RWPE1 (cell line): ENCODE results near the gene HSPA4.
A peak's percentile ranks its signal among the peaks of the same experiment; 100 is the strongest.
"Not testable (repeated sequence)": the region's sequence is repeated elsewhere in the genome, so short reads cannot be mapped to it uniquely, and the experiment has no call there.

ENCODE experiments used
- CTCF ChIA-PET: fragments of 350-600 bp; sonication (Branson Sonifier 250); formaldehyde crosslinking; extraction: SDS; loops from one replicate; lab custom pipeline; 2021; lab: Yijun Ruan, JAX
- POLR2A ChIA-PET: fragments of 400-600 bp; formaldehyde crosslinking; extraction: SDS; loops from one replicate; lab custom pipeline; 2020; ENCODE audit warnings: antibody characterized with exemption; ENCODE audit not compliant: low non-redundant PET; lab: Yijun Ruan, JAX
- DNase-seq: peaks from one replicate; pipeline ENCODE4 v3.0.0; 2012; ENCODE audit warnings: low spot score
- H3K27ac ChIP-seq: fragments of 450-650 bp; 2 replicates; pipeline ENCODE4 v1.5.1; 2017
- CTCF ChIP-seq: fragments of 450-650 bp; conservative IDR thresholded peaks from 2 replicates; pipeline ENCODE4 v1.5.1; 2017; ENCODE audit warnings: low read depth, mild to moderate bottlenecking

The HSPA4 gene

GRCh38 chr5:133124891-133125290 is 73.1 kb downstream of the HSPA4 start:
- ChIA-PET CTCF (no interaction called here), POLR2A (no interaction called here)
- no peak for DNase-seq
- no peak for TF ChIP-seq CTCF
- H3K27ac ChIP-seq: no peak overlapping the region

DNA sequence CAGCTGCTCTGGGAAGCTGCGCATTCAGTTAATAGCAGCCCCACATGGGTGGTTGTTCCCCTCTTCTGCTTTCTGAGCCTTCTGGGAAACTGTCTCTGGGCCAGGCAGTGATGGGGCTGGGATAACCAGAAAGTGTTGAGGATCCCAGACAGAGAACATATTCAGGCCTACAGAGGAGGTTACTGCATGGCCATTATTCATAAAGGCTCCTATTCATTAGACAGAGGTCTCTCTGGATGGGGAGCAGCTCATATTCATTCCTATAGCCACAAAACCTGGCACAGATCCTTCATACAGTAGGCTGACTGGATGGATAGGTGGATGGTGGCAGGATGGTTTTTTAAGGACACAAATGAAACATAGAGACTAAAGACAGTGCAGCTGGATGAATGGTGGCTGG is 76.3 kb downstream of the HSPA4 start:
- no peak for TF ChIP-seq CTCF
- H3K27ac ChIP-seq: no peak overlapping the region
- DNase-seq: no peak
- POLR2A ChIA-PET: no interaction called here
- CTCF ChIA-PET: interaction anchor here (0.7 kb wide), 1 partner anchor 312 kb away, joined by 3 read pairs; no protein-coding TSS in a partner anchor

DNA sequence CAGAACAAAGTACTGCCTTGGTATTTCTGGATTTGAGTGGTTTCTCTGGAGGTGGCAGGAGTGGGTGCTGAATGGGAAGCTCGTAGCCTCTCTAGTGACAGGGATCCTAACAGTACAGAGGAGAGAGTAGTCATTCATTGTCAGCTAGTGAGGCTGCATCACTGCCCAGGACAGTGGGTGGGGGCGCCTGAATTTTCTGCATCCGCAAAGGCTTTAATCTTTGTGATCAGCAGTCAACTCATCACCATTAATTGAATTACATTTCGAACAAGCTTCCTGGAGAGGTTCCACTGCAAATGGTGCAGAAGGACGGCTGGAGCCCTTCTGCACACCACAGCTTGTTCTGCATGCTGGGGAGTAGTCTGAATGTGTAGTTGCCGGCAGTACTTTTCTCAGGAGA is 77.5 kb downstream of the HSPA4 start:
- H3K27ac ChIP-seq: no peak overlapping the region
- no peak for TF ChIP-seq CTCF
- CTCF ChIA-PET: interaction anchor here (0.6 kb wide), 1 partner anchor 18 kb away, joined by 3 read pairs; no protein-coding TSS in a partner anchor

GRCh38 chr5:133129950-133130349 is 78.1 kb downstream of the HSPA4 start:
- POLR2A ChIA-PET: no interaction called here
- TF ChIP-seq CTCF: no peak
- no peak overlapping the region for H3K27ac ChIP-seq
- DNase-seq: no peak
- CTCF ChIA-PET: interaction anchor here (0.6 kb wide), 2 partner anchors 13 to 18 kb away, joined by 3 read pairs; no protein-coding TSS in a partner anchor

More for the DNA sequence above, 77.5 kb downstream of the HSPA4 start:
- DNase-seq: no peak
- POLR2A ChIA-PET: no interaction called here

GRCh38 chr5:133130387-133131118 is 78.7 kb downstream of the HSPA4 start:
- TF ChIP-seq CTCF: no peak
- CTCF ChIA-PET: interaction anchor here (0.6 kb wide), 1 partner anchor 13 kb away, joined by 3 read pairs; no protein-coding TSS in a partner anchor
- H3K27ac ChIP-seq: no peak overlapping the region
- DNase-seq: peak; percentile 64
- POLR2A ChIA-PET: no interaction called here

- DNase-seq: no peak
- CTCF ChIA-PET: no interaction called here
- no peak overlapping the region for H3K27ac ChIP-seq
- no peak for TF ChIP-seq CTCF
- POLR2A ChIA-PET: interaction anchor here (0.6 kb wide), 1 partner anchor 10 kb away, joined by 4 read pairs; no protein-coding TSS in a partner anchor
Measured at GRCh38 chr5:133132717-133133116, 80.9 kb downstream of the HSPA4 start.

- H3K27ac ChIP-seq, CTCF ChIA-PET, POLR2A ChIA-PET, DNase-seq: not testable (repeated sequence)
Measured at GRCh38 chr5:133133241-133133640, 81.4 kb downstream of the HSPA4 start.

DNA sequence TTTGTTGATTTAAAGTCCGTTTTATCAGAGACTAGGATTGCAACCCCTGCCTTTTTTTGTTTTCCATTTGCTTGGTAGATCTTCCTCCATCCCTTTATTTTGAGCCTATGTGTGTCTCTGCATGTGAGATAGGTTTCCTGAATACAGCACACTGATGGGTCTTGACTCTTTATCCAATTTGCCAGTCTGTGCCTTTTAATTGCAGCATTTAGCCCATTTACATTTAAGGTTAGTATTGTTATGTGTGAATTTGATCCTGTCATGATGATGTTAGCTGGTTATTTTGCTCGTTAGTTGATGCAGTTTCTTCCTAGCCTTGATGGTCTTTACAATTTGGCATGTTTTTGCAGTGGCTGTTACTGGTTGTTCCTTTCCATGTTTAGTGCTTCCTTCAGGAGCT is 85.1 kb downstream of the HSPA4 start:
- H3K27ac ChIP-seq, DNase-seq, CTCF ChIA-PET, POLR2A ChIA-PET: not testable (repeated sequence)
